Lung (tissue), 12 donors: Measurements from ENCODE around the gene SLC12A7. TPM values are rescaled to one million over a fixed set of nuclear protein-coding genes. Genes with fewer than 3 reads are reported as not detected.
A peak's percentile ranks its signal among the peaks of the same experiment; 100 is the strongest.

Source experiments
- ATAC-seq: fragments of 200-7000 bp; cut with Tn5 transposase; one replicate; pipeline ENCODE4 v1.9.1; 2020; ENCODE audit warnings: moderate number of reproducible peaks; ENCODE audit not compliant: insufficient read depth, low FRiP score
- DNase-seq, 3 donors: peaks; one replicate each; pipeline ENCODE4 v3.0.0-alpha.2; 2013 to 2017
- H3K27ac ChIP-seq, 2 donors: one replicate each; pipeline ENCODE4 v1.5.1; 2013; ENCODE audit warnings: mild to moderate bottlenecking in 2 of 2, moderate library complexity in 2 of 2, control low read depth in 1 of 2, inconsistent platforms in 1 of 2, low read depth in 1 of 2, low read length in 1 of 2
- H3K27me3 ChIP-seq, 3 donors: one replicate each; pipeline ENCODE4 v1.5.1; 2013; ENCODE audit warnings: low read length in 2 of 3; ENCODE audit not compliant: control insufficient read depth in 3 of 3, insufficient read depth in 3 of 3
- H3K36me3 ChIP-seq, 4 donors: one replicate each; pipeline ENCODE4 v1.5.1; 2013; ENCODE audit warnings: low read length in 4 of 4, mild to moderate bottlenecking in 1 of 4, moderate library complexity in 1 of 4; ENCODE audit not compliant: control insufficient read depth in 4 of 4, insufficient read depth in 4 of 4
- H3K4me1 ChIP-seq, 5 donors: one replicate each; pipeline ENCODE4 v1.5.1; 2013; ENCODE audit warnings: low read length in 5 of 5, mild to moderate bottlenecking in 2 of 5, moderate library complexity in 1 of 5; ENCODE audit not compliant: control insufficient read depth in 5 of 5, insufficient read depth in 5 of 5
- H3K4me3 ChIP-seq: one replicate; pipeline ENCODE4 v1.5.1; 2013; ENCODE audit warnings: mild to moderate bottlenecking, control low read depth, moderate library complexity
- H3K9ac ChIP-seq, 2 donors: one replicate each; pipeline ENCODE4 v1.5.1; 2013; ENCODE audit warnings: low read length in 2 of 2, control low read depth in 1 of 2; ENCODE audit not compliant: insufficient read depth in 1 of 2
- H3K9me3 ChIP-seq, 4 donors: one replicate each; pipeline ENCODE4 v1.5.1; 2013; ENCODE audit warnings: low read length in 3 of 4, mild to moderate bottlenecking in 1 of 4, moderate library complexity in 1 of 4; ENCODE audit not compliant: control insufficient read depth in 4 of 4, insufficient read depth in 3 of 4
- CTCF ChIP-seq: IDR thresholded peaks from 2 replicates; pipeline ENCODE4 v1.5.1; 2012; ENCODE audit warnings: mild to moderate bottlenecking; ENCODE audit errors: control extremely low read depth, extremely low read depth
- WGBS, 2 donors: extraction: QIAGEN DNeasy Blood & Tissue Kit; methylation state at CpG; one replicate each; pipeline ENCODE4 v1.1.7; 2013; 5-methylcytosine and 5-hydroxymethylcytosine counted together
- polyA plus RNA-seq, 2 donors: library from polyadenylated mRNA; stranded (reverse); fragments of 200-250 nt; gene quantifications; one replicate each; pipeline ENCODE4 v1.2.1, GENCODE V29; 2013
- total RNA-seq, 2 donors: library from RNA; depleted of rRNA in 1 of 2; stranded (reverse); fragments of >200 nt in 1 of 2; gene quantifications; one replicate each; pipeline ENCODE4 v1.2.1, GENCODE V29; 2014 to 2021
- donor health status: control.
- donor health status: control.
- donor health status: Bipolar disorder and iron deficiency.
- donor health status: healthy.
- donor health status: DM: yes; HTN: yes; CAD: no.

Gene SLC12A7
- total and polyA plus RNA-seq, 4 donors, result 14.8 to 50.4 (median 39.8) TPM

GRCh38 chr5:1118231-1118698 lies 6.4 kb upstream of the SLC12A7 start:
- Histone ChIP-seq H3K4me3 (no peak overlapping the region), H3K27ac (peak overlapping the region; percentile 10 to 61)

GRCh38 chr5:1116977-1117376 lies 5.1 kb upstream of the SLC12A7 start:
- Histone ChIP-seq H3K36me3 (no peaks in the 10 kb centered on the region), H3K4me3 (no peak overlapping the region), H3K27me3 (no peaks in the 10 kb centered on the region), H3K9ac (no peak overlapping the region), H3K9me3 (no peaks in the 10 kb centered on the region), H3K4me1 (peaks cover 0 to 25% (median 6%) of the 10 kb centered on the region in 5 donors), H3K27ac (no peak overlapping the region)
- DNase-seq (no peak), ATAC-seq (no peak)
- WGBS, 2 donors, result 94% methylated on average over 15 of the region's 15 CpGs
- TF ChIP-seq CTCF, result no peak

More at GRCh38 chr5:1118231-1118698, 6.4 kb upstream of the SLC12A7 start:
- Histone ChIP-seq H3K4me1 (peaks cover 0 to 25% (median 6%) of the 10 kb centered on the region in 5 donors), H3K9ac (no peak overlapping the region), H3K9me3 (no peaks in the 10 kb centered on the region), H3K27me3 (no peaks in the 10 kb centered on the region), H3K36me3 (no peaks in the 10 kb centered on the region)
- ATAC-seq (peak; percentile 25), DNase-seq (peak in 2 of 3 donors; percentile 38 to 57)
- 54 to 61% methylated on average over 16 of the region's 16 CpGs for WGBS, 2 donors
- no peak for TF ChIP-seq CTCF

GRCh38 chr5:1116109-1116740 lies 4.4 kb upstream of the SLC12A7 start:
- Histone ChIP-seq H3K9me3 (no peaks in the 10 kb centered on the region), H3K27ac (no peak overlapping the region), H3K4me1 (peaks cover 0 to 20% (median 6%) of the 10 kb centered on the region in 5 donors), H3K27me3 (no peaks in the 10 kb centered on the region), H3K4me3 (no peak overlapping the region), H3K9ac (no peak overlapping the region), H3K36me3 (no peaks in the 10 kb centered on the region)
- DNase-seq, result no peak
- no peak for ATAC-seq
- 95 to 96% methylated on average over 19 of the region's 19 CpGs for WGBS, 2 donors
- no peak for TF ChIP-seq CTCF
